ENCODE measurements around the gene CLIC1.

The CLIC1 gene

DNA sequence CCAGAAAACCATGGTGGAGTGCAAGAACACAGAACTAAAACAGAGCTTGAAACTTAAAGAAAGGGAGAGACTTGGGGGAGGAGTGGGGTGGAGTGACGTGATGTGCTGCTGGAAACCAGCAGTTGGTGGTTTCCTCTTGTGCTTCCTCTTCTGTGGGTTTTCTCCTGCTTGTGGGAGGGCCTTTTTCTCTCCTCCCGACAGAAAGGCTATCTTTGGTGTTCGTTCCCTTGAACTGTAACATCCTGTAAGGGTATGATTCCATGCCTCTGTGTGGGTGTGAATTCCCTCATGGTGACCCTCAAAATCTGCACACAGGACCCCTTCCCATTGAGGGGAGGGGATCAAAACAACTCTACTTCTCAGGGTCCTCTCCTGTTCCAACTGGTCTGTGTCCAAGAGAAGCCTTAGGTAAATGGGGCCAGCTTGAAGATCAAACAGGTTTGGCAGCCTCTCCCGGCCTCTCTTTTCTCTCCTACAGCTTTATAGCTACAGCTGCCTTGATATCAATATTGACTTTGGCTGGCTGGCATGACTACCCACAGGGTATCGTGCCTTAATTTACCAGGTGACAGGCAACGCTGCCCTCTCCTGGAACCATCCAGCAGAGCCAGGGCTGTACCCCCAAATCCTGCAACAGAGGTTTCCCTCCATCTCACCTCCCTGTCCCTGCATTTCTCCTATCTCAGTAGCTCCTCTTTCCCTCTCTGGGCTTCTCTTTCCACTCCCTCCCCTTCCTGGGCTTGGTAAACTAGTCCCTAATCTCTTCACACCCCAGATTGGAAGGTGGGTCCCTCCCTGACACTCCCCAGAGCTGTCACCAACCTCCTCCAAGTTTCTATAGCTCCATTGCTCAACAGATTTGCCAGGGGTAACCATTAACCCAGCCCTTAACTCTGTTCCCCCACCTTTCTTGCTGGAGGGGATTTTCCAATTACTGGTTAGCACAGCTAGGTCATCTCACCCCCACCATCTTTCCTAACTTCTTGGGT lies 2.0 kb upstream of the CLIC1 start:
- peak; percentile 54 for DNase-seq

DNA sequence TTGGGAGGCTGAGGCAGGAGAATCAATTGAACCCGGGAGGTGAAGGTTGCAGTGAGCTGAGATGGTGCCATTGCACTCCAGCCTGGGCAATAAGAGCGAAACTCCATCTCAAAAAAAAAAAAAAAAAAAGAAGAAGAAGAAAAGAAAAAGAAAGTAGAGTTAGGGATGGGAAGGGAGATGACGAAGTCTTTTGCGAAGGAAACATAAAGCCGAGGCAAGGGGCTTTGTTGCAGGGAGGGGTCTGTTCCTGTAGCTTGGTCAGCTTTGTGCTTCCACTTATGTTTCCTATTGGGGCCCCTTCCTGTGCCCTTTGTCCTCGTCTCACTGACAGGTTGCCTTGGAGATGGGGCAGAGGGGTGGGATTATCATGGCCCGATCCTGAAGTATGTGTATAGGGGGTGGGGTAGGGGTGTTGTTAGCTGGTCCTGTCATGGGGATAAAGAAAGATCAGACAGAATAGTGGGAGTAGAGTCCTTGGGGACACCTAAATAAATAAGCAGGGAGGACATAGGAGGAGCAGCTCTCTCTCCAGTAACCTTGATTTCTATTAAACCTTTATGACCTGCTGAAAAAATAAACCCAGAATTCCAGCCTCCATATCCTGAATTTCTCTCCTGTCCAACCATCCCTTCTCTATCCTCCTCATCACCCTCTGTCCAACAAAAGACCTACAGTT lies 1.1 kb upstream of the CLIC1 start:
- peak; percentile 59 for DNase-seq

DNA sequence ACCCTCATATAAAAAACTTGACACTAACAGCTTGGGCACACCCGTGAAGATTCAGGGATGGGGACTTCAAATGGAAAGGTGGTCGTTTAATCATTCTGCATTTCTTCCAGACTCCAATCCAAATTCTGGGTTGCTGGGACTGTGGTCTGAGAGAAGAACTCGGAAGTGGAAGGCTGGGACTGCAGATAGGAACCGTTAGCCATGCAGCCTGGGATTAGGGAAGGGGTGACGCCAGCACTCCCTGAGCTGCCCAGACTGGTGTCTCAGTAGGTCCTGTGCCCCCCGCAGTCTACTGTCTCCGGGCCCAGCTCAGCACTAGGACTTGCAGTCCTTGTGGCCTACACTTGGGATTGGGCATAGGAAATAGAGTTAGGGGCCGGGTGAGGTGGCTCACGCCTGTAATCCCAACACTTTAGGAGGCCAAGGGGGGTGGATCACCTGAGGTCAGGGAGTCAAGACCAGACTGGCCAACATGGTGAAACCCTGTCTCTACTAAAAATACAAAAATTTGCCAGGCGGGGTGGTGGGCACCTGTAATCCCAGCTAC lies 511 bp upstream of the CLIC1 start:
- peak; percentile 33 for DNase-seq

DNA sequence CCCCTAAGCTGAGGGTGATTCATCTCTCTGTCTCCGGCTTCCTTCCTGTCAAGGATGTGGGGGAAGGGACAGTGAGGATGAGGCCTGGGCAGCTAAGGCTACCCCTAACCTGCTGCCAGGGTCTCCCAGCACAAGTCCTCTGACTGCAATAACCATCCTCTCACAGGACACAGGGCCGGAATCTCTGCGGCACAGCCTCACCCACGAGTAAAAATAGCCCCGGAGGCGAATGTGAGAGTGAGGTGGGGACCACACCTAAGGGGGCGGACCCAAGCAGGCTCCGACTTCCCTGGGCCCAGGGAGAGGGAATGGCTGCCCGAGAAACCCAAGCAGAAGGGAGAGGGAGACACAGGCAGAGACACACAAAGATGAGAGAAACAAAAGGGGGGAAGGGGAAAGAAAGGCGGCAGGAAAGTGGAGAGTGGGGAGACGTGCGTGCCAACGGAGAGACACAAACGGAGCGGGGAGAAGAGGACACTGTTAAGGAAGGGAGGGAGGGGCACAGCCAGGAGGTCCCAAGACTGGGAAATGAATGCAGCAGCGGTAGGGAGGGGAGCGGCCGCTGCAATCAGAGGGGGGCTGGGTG lies 1.4 kb downstream of the CLIC1 start:
- DNase-seq: peak; percentile 59

DNA sequence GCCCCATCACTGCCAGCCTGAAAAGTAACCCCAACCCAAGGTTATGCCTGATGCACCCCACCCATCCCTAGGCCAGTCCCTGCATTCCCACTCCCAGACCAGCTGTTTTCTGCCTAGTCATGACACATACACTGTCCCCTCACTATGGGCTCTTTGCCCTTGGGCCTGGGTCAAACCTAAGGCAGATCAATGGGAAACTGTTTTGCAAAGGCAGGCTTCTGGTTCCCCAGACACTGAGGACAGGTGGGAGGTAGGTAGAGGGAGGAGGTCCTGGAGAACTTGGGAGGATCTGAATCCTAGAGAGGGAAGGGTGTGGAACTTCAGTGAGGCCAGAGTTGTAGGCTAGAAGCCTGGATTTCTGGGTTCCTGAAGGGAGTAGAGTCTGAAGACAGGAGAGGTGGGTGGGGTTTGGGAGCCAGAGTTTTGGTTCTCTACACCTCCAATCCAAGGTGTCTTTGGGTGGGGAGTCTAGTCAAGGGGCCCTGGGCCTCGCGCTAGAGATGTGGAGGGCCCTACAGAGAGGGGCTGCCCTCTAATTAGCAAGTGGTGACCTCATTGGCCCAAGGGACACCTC lies 2.0 kb downstream of the CLIC1 start:
- DNase-seq: no peak

- DNase-seq: no peak
Measured at GRCh38 chr6:31733734-31734133, 2.6 kb downstream of the CLIC1 start.

DNA sequence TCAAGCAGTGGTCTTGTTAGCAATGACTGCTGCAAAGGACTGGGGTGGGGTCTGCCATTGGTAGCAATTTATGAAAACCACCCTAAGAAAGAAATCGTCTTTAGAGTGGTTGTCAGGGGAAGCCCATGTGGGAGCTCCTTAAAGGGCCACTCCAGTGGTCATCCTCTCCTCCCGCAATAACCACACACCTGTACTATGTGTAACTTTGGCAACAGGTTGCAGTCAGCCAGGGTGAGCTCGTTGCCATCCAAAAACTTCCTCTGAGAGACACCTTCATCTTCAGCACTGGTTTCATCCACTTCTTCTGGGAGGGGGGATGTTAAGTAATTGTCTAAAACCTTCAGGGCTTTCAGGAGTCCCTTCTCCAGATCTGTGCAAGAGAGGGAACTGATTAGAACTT lies 4.3 kb downstream of the CLIC1 start:
- no peak for DNase-seq

DNA sequence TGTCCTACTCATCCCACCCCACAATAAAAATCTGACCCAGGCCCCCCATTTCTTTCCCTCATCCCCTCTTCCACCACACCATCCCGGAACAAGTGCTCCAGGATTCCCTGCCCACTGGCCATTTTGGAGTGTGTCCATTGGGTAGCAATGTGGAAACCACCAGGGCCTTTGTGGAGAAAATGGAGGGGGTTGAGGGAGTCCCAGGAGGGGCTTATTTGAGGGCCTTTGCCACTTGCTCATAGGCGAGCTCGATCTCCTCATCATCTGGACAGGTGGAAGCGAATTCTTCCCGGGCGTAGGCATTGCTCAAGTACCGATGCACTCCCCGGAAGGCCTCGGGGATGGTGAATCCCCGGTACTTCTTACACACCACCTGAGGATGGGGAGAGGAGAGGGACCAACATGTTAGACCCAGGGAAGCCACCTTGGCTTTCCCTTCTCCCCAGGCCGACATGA lies 5.7 kb downstream of the CLIC1 start:
- DNase-seq: no peak

DNA sequence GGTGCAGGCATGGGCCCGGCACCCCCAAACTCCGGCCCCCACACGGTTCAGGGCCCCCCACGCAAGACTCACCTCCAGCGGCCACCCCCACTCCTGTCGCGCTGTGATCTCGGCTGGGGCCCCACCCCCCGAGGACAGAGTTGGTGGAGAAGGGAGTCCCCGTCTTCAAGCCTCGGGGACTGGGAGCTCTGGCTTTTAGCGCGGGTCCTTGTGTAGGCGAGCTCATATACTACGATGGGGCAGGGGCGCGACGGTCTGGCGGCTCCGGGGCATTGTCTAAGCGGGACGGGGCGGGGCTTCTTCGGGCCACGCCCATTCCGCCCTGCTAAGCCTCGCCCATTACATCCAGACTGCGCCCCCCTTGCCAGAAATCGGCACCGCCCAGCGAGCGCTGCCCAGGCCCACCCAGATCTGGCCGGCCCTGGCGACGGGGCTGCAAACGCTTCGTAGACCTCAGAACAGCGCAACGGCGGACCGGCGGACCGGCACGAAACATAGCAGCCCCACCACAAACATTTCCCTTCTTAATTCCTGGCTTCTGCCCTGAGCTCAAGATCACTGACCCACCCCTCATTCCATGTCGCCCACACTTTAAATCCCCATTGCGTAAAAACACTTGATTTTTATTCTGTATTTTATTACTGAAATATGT lies 6.2 kb downstream of the CLIC1 start:
- DNase-seq: peak; percentile 97

GRCh38 chr6:31729515-31729978 lies 6.8 kb downstream of the CLIC1 start:
- peak; percentile 96 for DNase-seq

- peak; percentile 28 for DNase-seq
Measured at GRCh38 chr6:31728767-31729514, 7.4 kb downstream of the CLIC1 start, which contains the start of gene DDAH2. Gene DDAH2 (minus strand): TSS chr6:31729299. CDS start chr6:31729161, 138 bp downstream.

DNA sequence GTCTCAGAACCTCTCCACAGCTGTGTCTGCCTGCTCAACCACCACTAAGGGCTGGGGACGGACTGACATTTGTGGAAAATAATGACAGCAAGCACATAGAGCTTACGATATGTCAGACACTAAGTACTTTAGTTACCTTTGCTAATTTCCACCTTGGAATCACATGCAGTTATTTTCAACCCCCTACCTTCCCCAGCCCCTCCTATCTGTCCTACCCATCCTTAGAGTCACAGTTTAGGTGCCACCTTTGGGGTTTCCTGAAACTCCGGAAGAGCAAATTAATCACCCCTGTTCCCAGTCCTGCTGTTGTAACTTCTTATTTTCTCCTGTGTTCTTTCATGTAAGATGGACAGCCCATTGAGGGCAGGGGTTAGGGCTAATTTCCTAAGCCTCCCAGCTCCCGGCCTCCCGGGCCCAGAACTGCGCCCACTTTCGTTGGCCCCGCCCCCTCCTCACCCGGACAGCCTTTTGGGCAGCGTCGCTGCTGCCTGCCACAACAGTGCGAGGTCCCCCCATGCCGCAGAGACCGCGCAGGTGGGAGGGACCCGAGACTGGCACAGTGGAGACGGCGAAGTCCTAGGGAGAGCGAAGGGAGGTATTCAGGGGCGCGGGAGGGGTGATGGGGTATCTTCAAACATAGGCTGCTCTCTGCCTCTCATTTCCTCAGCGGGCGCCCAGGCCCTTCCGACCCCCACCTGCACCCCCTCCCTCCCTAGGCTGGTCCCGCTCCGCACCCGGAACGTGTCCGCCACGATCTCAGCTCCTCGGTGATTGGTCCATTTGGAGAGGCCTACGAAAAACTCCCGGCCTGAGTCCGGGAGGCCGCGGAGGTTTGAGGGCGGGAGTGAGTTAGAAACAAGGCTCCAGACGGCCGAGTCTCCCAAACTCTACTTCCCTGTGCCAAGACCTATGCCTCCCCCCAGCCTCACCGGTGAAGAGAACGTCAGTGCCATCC lies 8.3 kb downstream of the CLIC1 start:
- no peak for DNase-seq

DNA sequence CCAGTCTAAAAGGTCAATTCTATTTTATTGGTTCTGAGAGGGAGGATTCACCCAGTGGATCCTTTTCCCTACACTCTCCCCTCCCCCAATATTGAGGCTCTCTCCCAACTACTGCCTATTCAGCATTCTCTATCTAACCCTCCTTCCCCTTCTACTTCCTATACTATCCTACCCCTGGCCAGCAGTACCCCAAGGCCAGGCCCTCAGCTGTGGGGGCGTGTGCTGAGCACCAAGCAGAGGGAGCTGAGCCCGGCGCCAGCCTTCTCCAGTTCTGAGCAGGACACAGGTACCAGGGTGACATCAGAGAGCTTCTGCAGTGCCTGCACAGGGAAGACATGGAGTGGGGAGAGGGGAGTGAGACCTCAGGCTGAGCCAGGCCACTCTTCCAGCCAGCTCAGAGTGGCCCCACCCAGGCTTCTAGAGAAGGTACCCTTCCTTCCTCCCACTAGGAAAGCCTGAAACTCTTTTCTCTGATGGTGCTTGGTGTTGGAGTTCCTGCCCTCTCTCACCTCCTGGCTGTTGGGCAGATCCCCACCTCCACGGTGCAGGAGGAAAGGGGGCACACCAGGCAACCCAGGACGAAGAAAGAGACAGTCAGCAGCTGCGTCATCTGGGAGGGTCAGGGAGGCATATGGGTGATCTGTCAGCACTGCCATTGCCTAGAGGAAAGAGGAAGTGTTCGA lies 9.2 kb downstream of the CLIC1 start:
- no peak for DNase-seq

GRCh38 chr6:31725502-31726350 lies 10.6 kb downstream of the CLIC1 start:
- no peak for DNase-seq

DNA sequence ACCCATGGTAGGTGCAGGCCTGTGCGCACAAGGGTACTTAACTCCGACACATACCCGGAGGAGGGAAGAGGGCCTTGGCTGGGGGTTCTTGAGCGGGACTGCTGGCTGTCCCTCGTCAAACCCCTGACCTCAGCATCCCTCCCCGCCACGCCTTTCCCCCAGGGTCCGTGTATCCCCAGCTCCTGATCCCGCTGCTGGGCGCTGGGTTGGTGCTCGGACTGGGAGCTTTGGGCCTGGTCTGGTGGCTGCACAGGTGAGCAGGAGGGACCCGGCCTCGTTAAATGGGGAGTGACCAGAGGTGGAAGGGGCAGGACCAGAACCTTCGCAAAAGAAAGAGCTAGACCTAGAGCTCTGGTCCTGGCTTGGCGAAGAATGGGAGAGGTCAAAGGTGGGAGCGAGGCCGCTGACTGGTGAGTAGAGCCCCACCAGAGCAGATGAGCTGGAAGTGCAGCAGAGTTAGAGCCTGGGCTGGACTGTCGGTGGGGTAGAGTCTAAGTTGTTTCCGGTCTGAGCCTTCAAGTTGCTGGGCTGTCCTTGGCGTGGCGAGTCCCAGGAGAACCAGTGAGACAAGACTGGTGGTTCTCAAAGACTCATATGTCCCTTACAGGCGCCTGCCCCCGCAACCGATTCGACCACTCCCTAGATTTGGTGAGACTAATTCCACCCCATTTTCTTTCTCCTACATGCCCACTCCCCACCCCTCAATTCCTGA lies 12.2 kb downstream of the CLIC1 start:
- DNase-seq: no peak

DNA sequence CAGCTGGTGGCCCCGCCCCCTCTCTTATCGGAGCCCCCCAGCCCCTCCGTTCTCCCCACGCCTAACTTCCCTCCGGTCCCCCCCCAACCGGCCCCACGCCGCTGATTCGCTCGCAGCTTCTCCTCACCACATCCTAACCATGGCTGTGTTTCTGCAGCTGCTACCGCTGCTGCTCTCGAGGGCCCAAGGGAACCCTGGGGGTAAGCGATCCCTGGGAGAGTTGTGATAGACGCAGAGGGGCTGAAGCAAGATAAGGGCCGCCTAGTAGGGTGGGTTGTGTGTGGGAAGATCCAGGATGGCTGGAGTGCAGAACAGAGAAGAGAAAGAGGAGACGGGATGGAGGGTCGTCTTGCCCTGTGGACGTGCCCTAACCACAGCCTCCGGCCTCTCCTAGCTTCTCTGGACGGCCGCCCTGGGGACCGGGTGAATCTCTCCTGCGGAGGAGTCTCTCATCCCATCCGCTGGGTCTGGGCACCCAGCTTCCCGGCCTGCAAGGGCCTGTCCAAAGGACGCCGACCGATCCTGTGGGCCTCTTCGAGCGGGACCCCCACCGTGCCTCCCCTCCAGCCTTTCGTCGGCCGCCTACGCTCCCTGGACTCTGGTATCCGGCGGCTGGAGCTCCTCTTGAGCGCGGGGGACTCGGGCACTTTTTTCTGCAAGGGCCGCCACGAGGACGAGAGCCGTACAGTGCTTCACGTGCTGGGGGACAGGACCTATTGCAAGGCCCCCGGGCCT lies 12.9 kb downstream of the CLIC1 start, which contains the start of gene MPIG6B:
MPIG6B (plus strand) TSS at position 129 of the 735 bp plus-strand sequence; CDS start at position 140, 11 bp downstream.
- DNase-seq: no peak

DNA sequence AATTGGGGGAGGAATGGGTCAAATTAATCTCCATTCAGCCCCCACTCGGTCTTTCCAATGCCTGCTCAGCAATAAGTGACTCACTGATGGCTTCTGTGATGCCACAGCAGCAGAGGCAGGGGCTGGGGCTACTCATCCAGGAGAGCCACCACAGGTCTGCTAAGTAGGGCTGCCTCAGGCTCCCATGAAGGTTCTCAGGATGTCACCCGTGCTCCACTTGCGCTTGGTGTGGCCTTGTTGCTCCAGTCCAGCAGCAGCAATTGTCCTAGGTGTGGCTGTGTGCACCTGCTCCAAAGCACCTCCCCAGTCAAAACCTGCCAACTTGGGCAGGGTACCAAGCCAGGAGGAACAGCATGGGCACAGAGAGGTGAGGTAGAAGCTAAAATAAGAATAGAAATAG lies 14.2 kb downstream of the CLIC1 start:
- no peak for DNase-seq
